ENCODE data around the gene TRIAP1. TPM values are rescaled to one million over a fixed set of nuclear protein-coding genes. Genes with fewer than 3 reads are reported as not detected.
"Not testable (repeated sequence)": the region's sequence is repeated elsewhere in the genome, so short reads cannot be mapped to it uniquely, and the experiment has no call there.

Gene TRIAP1
- total RNA-seq, 4 donors from 2014 or later = 14.4 to 33.7 (median 28.0) TPM

DNA sequence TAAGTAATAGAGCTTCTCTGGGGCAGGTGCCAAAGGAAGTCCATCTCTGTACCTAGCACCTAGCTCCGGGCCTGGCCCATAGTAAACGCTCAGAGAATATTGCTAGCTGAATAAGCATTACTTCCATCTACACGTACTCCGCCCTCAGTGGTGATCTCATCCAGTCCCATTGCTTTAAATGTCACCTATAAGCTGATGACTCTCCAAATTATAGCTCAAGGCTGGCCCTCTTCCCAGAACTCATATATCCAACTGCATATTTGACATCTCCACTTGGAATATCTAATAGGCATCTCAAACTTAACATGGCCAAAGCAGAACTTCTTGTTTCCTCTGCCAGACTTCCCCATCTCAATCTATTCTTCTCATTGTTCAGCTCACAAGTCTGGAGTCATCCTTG lies 42.8 kb upstream of the TRIAP1 start:
- Histone ChIP-seq H3K27me3 (no peaks in the 10 kb centered on the region), H3K27ac (no peak overlapping the region), H3K4me1 (peaks cover 10% of the 10 kb centered on the region in 2 donors), H3K9me3 (no peaks in the 10 kb centered on the region), H3K36me3 (no peaks in the 10 kb centered on the region), H3K4me3 (no peak overlapping the region)
- DNase-seq (no peak), ATAC-seq (no peak)
- in situ Hi-C loops (cut with MboI; ENCODE audit: low sequenced_read_pairs in 4 of 4) (no loop called here), intact Hi-C loops (cut with DNase I; ENCODE audit: low total_unique reads) (no loop called here)
- TF ChIP-seq, protein P1, sequence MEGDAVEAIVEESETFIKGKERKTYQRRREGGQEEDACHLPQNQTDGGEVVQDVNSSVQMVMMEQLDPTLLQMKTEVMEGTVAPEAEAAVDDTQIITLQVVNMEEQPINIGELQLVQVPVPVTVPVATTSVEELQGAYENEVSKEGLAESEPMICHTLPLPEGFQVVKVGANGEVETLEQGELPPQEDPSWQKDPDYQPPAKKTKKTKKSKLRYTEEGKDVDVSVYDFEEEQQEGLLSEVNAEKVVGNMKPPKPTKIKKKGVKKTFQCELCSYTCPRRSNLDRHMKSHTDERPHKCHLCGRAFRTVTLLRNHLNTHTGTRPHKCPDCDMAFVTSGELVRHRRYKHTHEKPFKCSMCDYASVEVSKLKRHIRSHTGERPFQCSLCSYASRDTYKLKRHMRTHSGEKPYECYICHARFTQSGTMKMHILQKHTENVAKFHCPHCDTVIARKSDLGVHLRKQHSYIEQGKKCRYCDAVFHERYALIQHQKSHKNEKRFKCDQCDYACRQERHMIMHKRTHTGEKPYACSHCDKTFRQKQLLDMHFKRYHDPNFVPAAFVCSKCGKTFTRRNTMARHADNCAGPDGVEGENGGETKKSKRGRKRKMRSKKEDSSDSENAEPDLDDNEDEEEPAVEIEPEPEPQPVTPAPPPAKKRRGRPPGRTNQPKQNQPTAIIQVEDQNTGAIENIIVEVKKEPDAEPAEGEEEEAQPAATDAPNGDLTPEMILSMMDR (IDR thresholded peaks at IDR 0.05 in 4 of 5, conservative IDR thresholded peaks at IDR 0.05 in 1 of 5) = no peak
- no peak for TF ChIP-seq POLR2A (IDR thresholded peaks at IDR 0.05)

DNA sequence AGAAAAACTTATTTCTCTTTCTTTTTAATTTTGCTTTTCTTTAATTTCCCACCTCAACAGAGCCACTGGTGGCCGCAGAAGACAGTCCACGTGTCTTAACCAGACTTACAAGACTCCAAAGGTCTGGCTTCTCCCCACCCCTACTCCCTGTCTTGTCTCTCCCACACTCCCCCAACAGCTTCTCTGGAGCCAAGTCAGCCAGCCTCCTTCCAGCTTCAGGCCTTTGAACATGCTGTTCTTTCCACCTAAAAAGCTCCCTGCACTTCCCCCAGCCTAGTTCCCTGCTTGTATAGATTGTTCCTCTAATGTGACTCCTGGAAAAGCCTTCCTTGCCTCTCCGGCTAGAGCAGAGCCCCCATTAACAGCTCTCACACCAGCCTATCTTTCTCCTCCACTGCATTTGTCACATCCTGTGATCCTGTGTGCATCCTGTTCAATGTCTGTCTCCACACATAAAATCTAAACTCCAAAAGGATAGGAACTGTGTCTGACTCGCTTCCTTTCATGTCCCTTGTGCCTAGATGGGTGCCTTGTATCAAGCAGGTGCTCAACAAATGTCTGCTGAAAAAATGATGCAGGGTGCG lies 42.0 kb upstream of the TRIAP1 start:
- DNase-seq (no peak), ATAC-seq (no peak)
- no peaks in the 10 kb centered on the region for H3K36me3 ChIP-seq
- in situ Hi-C loops (cut with MboI; ENCODE audit: low sequenced_read_pairs in 4 of 4) (no loop called here), intact Hi-C loops (cut with DNase I; ENCODE audit: low total_unique reads) (no loop called here)
- no peak overlapping the region for H3K27ac ChIP-seq
- H3K9me3 ChIP-seq = no peaks in the 10 kb centered on the region
- TF ChIP-seq, protein P1 (IDR thresholded peaks at IDR 0.05 in 4 of 5, conservative IDR thresholded peaks at IDR 0.05 in 1 of 5) = no peak
- TF ChIP-seq POLR2A (IDR thresholded peaks at IDR 0.05) = no peak
- peaks cover 10% of the 10 kb centered on the region in 2 donors for H3K4me1 ChIP-seq
- H3K27me3 ChIP-seq = no peaks in the 10 kb centered on the region
- no peak overlapping the region for H3K4me3 ChIP-seq

DNA sequence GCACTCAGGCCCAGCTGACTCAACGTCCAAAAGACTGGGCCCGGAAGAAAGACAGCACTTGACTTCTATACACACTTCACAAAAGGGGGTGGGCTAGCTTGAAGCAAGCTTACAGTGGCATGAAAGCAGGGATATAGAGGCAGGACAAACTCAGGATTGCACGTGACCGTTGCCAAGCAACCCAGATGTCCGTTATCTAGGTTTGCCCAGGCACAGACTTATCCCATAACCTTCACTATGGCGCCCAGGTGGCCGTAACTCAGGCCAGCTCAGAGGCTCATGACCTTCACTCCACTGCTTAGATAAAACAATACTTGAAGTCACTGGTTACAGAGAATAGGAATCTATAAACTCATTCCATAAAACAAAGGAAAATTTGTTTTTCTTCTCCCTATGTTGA lies 41.4 kb upstream of the TRIAP1 start:
- H3K4me1 ChIP-seq; ATAC-seq; H3K27ac ChIP-seq; intact Hi-C loops (cut with DNase I; ENCODE audit: low total_unique reads); DNase-seq; in situ Hi-C loops (cut with MboI; ENCODE audit: low sequenced_read_pairs in 4 of 4); H3K9me3 ChIP-seq; H3K36me3 ChIP-seq; H3K27me3 ChIP-seq; H3K4me3 ChIP-seq: not testable (repeated sequence)

DNA sequence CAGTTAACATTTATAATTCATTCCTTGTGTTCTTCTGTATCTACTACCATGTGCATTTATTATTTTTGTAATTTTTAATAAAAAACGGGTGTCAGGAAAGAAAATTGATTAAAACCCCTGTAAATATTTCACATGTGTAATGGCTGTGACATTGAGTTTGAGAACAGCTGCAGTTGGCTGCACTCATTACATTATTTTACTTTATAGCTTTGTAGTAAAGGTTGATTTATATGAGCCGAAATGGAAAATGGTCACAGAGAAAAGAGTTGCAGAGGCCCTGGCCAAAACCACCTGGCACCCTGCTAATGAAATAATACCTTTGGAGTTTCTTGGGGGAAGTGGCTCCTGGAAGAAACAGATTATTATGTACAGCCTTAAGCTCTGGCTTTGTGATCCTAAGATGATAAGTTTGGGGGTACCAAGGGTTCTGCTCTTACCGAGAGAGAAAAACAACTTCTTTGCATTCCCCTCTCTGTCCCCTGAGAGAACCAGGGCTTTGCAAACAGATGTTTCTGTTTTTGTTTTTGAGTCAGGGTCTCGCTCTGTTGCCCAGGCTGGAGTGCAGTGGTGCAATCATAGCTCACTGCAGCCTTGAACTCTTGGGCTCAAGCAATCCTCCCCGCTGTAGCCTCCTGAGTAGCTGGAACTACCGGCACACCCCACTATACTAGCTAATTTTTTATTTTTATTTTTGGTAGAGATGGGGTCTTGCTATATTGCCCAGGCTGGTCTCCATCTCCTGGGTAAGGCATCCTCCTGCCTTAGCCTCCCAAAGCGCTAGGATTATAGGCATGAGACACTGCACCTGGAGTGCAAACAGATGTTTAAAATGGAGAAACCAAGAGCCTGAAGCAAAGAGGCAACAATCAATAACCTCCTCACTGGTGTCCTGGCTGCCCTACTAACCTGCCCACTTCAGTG lies 40.0 kb upstream of the TRIAP1 start:
- intact Hi-C loops (cut with DNase I; ENCODE audit: low total_unique reads) = no loop called here
- DNase-seq = no peak
- in situ Hi-C loops (cut with MboI; ENCODE audit: low sequenced_read_pairs in 4 of 4) = no loop called here
- H3K36me3 ChIP-seq = no peaks in the 10 kb centered on the region
- no peaks in the 10 kb centered on the region for H3K27me3 ChIP-seq
- no peak overlapping the region for H3K4me3 ChIP-seq
- no peak for TF ChIP-seq POLR2A (IDR thresholded peaks at IDR 0.05)
- TF ChIP-seq, protein P1 (IDR thresholded peaks at IDR 0.05 in 4 of 5, conservative IDR thresholded peaks at IDR 0.05 in 1 of 5) = no peak
- H3K27ac ChIP-seq = no peak overlapping the region
- no peak for ATAC-seq
- peaks cover 6% of the 10 kb centered on the region in 2 donors for H3K4me1 ChIP-seq
- no peaks in the 10 kb centered on the region for H3K9me3 ChIP-seq

DNA sequence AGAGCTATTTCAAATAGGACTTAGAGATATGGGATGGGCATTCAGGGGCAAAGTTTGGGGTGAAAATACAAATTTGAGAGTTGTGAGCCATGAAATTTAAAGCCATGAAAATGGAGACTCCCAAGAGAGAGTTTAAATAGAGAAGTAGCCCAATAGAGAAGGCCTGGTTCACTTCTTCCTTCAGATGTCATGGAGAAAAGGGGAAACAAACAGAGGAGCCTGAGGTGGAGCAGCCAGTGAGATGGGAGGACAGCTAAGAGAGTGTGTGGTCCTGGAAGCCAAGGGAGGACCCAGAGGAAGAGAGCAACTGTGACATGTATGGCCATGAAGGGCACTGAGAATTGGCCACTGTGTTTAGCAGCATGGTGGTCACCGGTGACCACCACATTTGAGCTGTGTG lies 37.4 kb upstream of the TRIAP1 start:
- DNase-seq (no peak), ATAC-seq (no peak)
- Histone ChIP-seq H3K9me3 (no peaks in the 10 kb centered on the region), H3K4me3 (no peak overlapping the region), H3K27ac (no peak overlapping the region), H3K36me3 (no peaks in the 10 kb centered on the region), H3K4me1 (no peaks in the 10 kb centered on the region), H3K27me3 (no peaks in the 10 kb centered on the region)
- in situ Hi-C loops (cut with MboI; ENCODE audit: low sequenced_read_pairs in 4 of 4) (no loop called here), intact Hi-C loops (cut with DNase I; ENCODE audit: low total_unique reads) (no loop called here)
- TF ChIP-seq, protein P1 (IDR thresholded peaks at IDR 0.05 in 4 of 5, conservative IDR thresholded peaks at IDR 0.05 in 1 of 5) = no peak
- TF ChIP-seq POLR2A (IDR thresholded peaks at IDR 0.05) = no peak
